Testis (tissue), 2 donors: ENCODE results near the gene AMMECR1.

Experiments
- POLR2A ChIP-seq: fragments of 450-650 bp; IDR thresholded peaks from one replicate; pipeline ENCODE4 v1.6.1; 2017; ENCODE audit warnings: antibody characterized with exemption, mild to moderate bottlenecking, moderate library complexity
- TF ChIP-seq, protein P1 (sequence below), 3 experiments: fragments of 450-650 bp in 2 of 3; fragments of 200-600 bp in 1 of 3; sonication (generic) in 1 of 3; IDR thresholded peaks; one replicate each; pipeline ENCODE4 v1.5.1; 2016 to 2019; ENCODE audit warnings: antibody characterized with exemption in 3 of 3, mild to moderate bottlenecking in 2 of 3, moderate library complexity in 1 of 3

- TF ChIP-seq POLR2A: no peak
- TF ChIP-seq, protein P1, sequence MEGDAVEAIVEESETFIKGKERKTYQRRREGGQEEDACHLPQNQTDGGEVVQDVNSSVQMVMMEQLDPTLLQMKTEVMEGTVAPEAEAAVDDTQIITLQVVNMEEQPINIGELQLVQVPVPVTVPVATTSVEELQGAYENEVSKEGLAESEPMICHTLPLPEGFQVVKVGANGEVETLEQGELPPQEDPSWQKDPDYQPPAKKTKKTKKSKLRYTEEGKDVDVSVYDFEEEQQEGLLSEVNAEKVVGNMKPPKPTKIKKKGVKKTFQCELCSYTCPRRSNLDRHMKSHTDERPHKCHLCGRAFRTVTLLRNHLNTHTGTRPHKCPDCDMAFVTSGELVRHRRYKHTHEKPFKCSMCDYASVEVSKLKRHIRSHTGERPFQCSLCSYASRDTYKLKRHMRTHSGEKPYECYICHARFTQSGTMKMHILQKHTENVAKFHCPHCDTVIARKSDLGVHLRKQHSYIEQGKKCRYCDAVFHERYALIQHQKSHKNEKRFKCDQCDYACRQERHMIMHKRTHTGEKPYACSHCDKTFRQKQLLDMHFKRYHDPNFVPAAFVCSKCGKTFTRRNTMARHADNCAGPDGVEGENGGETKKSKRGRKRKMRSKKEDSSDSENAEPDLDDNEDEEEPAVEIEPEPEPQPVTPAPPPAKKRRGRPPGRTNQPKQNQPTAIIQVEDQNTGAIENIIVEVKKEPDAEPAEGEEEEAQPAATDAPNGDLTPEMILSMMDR (IDR thresholded peaks at IDR 0.05): no peak
Measured at GRCh38 chrX:110316351-110317060, 1.4 kb downstream of the AMMECR1 start.
